HG02981 (cell line): Measurements from ENCODE around the gene DUSP22.
A peak's percentile ranks its signal among the peaks of the same experiment; 100 is the strongest.
"Not testable (repeated sequence)": the region's sequence is repeated elsewhere in the genome, so short reads cannot be mapped to it uniquely, and the experiment has no call there.

ENCODE experiments used
- ATAC-seq: cut with Tn5 transposase; IDR thresholded peaks from one replicate; pipeline ENCODE4 v1.9.1; 2021; ENCODE audit warnings: mild to moderate bottlenecking, moderate library complexity; ENCODE audit not compliant: unreplicated experiment

Gene DUSP22, protein sequence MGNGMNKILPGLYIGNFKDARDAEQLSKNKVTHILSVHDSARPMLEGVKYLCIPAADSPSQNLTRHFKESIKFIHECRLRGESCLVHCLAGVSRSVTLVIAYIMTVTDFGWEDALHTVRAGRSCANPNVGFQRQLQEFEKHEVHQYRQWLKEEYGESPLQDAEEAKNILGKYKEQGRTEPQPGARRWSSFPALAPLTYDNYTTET

DNA sequence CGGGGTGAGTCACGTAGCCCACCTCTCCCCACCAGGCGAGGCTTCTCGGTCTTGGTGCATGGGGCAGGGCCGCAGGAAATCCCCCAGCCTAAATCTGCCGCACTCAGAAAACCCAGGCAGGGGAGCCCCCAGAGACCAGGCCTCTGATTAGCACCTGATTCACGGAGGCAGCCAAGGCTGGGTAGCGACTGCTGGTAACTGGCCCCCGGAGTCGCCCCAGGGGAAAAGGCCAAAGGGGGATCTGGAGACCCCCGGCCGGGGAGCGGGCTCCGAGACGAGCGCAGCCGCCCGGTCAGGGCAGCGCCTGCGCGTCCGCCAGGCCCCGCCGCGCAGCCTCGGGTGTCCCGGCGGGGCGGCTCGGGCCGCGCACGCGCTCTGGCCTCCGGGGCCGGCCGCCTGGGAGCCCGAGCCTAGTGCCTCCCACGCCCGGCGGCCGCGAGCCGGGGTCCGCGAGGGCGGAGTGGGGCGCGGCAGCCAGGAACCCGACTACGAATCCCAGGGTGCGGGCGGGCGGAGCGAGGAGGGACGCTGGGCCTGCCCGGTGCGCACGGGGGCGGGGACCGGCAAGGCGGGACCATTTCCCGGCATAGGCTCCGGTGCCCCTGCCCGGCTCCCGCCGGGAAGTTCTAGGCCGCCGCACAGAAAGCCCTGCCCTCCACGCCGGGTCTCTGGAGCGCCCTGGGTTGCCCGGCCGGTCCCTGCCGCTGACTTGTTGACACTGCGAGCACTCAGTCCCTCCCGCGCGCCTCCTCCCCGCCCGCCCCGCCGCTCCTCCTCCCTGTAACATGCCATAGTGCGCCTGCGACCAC, at the start of gene DUSP22:
Gene DUSP22 (plus strand): TSS at position 791 of the 809 bp plus-strand sequence. CDS start 53 bp downstream, outside the sequence.
- ATAC-seq: peak; percentile 34

DNA sequence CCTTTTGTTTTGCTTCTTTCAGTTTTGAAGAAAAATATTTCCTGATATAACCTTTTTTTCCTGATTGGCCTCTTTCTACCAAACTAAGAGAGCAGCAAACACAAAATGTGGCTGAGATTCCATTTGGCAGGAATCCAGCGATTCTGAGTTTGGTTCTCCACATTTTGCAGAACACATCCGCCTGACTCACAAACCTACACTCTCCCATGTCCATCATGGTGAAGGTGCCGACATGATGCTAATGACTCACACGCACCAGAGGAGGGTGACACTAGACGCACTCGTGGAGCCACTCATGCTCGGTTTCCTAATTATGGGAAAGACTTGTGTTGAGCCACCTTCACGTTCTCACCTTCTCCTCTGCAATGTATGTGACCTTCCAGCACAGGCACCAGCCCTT, 45.9 kb upstream of the DUSP22 start:
- ATAC-seq: no peak

DNA sequence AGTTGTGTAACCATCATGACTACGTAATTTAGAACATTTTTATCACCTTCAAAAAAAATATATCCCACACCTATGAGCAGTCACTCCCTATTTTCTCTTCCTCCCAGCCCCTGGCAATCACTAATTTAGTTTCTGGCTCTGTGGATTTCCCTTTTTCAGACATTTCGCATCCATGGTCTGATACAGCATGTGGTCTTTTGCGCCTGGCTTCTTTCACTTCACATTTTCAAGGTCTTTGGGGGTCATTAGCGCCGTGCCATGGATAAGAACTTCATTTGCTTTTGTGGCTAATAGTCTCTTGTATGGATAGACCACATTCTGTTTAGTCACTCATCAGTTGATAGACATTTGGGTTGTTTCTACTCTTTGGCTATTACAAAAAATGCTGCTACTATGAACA, 44.9 kb upstream of the DUSP22 start:
- no peak for ATAC-seq

DNA sequence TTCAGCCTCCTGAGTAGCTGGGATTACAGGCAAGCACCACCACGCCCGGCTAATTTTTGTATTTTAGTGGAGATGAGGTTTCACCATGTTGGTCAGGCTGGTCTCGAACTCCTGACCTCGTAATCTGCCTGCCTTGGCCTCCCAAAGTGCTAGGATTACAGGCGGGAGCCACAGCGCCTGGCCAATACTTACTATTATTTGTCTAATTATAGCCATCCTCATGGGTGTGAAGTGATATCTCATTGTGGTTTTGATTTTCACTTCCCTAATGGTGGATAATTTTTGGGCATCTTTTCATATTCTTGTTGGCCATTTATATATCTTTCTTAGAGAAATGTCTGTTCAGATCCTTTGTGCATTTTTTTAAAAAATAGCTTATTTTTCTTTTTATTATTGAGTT, 44.2 kb upstream of the DUSP22 start:
- not testable (repeated sequence) for ATAC-seq

DNA sequence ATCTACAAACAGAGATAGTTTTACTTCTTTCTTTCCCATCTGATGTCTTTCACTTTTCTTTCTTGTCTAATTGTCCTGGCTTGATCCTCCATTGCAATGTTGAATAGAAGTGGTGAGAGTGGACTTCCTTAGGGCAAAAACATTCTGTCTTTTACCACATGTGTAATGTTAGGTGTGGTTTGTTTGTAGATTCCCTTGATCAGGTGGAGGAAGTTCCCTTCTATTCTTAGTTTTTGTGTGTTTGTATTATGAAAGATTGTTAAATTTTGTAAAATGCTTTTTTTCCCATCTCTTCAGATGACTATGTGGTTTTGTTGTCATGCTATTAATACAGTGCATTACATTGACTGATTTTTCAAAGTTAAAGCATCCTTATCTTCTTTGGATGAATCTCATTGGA, 41.6 kb upstream of the DUSP22 start:
- no peak for ATAC-seq

DNA sequence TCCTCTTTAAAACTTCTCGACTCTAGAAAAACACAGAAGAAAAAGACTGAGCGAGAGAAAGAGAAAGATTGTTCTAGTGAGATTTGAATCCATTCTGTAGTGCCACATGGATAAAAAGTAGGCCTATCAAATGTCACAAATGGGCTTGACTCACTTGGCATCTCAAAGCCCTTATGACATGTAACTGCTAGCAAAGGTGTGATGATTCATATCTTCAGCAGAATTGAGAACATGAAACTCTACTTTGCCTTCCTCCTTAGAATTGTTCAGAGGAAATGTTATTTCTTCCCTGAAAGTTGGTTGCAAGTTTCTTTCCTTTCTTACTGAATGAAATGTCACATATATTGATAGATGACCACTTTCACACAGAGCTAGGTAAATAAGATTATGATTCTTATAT, 40.4 kb upstream of the DUSP22 start:
- ATAC-seq: no peak

DNA sequence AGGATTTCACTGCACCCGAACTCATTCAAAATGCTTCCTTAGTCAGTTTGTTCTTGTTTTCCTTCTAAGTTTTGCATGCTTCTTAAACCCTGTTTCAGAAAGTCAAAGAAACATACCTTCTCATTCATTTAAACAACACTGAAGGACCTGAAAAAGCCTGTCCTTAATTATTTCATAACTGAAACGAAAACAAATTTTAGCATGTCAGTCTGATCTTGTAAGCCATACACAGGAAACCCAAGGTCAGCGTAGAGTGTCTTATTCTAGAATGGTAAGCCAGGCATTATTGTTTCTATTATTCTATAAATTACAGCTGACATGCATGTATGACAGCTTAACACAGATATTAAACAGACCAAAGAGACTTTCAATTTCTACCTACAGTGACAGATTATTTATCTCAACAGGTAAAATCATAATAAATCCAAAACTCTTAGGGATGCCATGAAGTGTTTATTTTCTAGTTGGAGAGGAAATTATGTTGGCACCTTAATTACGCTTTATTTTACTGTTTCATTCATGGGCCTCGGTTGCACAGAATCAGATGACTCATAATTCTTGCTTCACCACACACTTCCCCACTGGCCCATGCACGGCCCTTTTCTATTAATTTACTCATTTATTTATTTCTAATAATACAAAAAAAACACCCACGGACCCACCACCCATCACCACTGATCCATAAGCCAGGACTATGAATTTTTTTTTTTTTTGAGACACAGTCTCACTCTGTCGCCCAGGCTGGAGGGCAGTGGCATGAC, 39.3 kb upstream of the DUSP22 start:
- no peak for ATAC-seq

DNA sequence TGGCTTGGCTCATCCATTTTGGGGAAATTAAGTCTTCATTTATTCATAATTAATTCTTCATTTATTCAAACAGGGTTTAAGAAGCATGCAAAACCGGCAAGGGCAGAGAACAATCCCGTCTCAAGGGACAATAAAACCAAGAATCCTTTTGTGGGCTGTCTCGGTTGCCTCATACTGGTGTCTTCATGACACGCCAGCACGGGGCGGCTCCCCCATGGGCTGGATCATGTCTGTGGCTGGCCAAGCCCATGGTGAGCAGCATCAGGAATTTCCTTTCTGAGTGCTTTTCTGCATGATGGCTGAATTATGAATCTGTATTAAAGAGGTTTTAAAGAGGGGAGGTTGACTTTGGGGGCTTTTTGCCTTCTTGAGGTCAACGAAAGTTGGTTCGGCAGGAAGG, 38.3 kb upstream of the DUSP22 start:
- ATAC-seq: no peak

DNA sequence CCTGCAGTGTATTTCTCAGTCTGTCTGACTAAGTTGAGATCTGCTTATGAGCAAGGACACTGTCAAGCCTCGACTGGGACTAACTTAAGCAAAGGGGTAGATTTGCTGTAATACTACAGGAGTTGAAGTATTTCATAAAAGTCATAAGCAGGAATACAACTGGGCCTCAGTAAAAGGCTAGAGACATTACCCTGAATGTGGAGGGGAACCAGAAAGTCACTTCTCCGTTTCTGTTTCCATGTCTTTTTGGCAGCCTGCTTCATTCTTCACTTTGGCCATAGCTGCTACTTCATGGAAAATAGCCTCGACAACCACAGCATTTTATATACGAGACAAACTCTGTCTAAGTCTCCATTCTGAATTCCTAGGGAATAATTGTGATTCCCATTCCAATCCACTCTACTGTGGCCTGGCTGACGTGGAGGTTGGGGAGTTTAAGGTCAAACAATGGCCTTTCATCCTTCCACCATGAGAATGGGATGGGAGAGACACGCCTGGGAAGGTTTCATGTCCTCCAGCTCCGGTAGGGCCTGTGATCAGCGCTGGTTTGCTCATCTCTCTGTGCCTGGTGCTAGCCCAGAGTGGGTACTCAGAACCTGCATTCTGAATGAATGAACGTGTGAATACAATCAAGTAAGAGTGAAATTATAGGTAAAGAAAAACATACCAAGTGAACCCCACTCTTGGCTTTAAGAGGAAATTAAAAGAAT, 37.1 kb upstream of the DUSP22 start:
- ATAC-seq: no peak

DNA sequence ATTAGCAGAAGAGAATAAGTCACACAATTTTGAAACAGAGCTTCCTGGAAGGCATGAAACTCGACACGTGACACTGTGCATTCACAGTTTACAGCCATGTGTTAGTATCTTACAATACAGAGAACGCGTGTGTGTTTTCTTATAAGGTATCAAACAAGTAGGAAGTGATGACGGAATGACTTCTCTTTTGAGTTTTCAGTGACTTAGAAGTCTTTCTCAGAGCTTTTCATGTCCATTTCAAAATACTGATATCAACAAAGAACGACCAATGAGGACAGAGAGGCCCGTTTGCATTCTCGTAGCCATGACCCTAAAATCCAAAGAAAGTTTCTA, 36.6 kb upstream of the DUSP22 start:
- no peak for ATAC-seq

DNA sequence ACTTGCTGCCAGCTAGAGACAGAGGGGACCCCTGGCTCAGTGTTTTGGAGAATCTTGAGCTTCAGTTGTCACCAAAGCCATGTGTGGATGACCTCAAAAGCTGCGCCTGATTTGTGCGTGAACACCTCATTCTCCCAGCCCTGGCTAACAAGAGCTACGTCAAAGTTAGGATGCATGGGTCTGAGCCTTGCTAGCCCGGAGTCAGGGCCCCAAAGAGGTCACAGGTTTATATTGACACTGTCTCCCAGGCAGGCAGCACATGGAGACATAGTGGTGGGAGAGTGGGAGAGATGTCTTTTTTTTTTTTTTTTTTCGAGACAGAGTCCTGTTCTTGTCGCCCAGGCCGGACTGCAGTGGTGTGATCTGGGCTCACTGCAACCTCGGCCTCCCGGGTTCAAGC, 36.1 kb upstream of the DUSP22 start:
- no peak for ATAC-seq

DNA sequence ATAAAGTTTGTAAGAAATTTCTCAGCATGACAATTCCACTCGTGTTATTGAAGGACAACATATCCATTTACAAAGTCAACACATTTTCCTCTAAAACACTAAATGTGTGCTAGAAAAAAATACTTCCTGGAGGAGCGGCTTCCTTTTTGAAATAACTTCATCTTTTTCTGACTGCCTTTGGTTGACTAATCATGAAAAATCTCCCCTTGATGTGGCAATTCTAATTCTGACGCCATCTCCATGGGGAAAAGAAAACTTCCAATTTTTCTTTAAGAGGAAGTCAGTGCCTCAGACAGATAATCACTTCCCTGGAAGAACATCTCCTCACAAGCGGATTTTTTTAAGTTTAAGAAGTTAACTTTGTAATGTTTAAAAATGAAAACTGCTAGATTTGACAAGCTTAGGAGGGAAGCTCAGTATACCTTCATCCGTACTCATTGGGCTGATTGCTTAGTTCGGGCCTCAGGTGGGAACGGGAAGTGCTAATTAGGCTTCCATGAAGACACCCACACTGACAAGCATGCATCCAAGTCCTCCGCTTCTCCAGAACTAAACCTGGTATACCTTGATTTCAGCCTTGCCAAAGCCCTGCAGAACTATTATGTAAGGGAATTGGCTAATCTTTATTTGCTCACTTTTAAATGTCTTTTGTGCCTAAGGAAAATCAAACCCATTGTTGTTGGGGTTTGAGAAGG, 35.1 kb upstream of the DUSP22 start:
- ATAC-seq: no peak

DNA sequence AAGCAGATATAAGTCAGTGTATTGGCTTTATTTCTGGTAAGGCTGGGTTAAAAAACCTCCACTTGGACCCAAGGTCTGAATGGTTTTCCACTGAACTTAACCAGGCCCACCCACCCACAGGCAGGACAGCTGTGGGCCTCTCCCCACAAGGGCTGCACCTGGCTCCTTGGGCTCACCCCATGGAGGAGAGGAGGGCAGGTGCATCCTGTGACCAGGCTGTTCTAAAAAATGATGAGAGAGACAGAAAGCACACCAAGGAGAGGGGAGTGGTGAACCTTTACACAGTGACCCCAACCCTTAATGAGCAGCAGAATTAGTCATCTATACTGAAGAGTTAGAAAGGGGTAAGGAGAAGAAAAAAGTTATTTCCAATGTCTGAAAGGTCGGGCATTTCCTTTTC, 34.5 kb upstream of the DUSP22 start:
- ATAC-seq: peak; percentile 39

DNA sequence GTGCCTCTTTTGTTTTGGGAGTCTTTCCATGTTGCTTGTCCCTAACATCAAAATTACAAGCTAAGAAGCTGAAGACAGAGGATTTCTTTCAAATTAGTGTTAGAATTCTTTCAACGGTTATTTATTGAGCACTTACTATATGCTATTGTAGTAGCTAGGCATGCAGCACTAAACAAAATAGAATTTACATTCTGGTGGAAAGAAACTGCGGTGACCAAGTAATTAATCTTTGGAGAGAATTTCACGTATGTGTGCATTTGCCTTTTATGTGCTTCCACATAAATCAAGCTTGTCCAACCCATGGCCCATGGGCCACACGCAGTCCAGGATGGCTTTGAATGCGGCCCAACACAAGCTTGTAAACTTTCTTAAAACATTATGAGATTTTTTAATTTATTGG, 33.0 kb upstream of the DUSP22 start:
- no peak for ATAC-seq

DNA sequence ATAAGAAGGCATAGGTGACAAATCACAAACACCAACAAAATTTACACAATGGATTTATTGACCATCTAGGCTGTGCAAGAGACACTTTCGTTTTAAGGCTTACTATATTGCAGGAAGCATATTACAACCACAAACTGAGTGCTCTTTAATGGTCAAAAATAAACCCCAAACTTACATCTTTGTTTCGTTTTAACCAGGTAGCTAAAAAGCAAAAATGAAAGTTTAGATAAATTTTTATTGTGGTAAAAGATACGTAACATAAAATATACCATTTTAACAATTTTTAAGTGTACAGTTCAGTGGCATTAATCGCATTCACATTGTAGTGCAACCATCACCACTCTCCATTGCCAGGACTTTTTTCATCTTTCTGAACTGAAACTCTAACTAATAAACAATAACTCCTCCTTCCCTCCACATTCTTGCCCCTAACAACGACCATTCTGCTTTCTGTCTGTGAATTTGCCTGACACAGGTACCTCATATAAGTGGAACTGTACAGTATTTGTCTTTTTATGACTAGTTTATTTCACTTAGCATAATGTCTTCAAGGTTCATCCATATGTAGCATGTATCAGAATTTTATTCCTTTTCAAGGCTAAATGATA, 32.3 kb upstream of the DUSP22 start:
- peak; percentile 83 for ATAC-seq

DNA sequence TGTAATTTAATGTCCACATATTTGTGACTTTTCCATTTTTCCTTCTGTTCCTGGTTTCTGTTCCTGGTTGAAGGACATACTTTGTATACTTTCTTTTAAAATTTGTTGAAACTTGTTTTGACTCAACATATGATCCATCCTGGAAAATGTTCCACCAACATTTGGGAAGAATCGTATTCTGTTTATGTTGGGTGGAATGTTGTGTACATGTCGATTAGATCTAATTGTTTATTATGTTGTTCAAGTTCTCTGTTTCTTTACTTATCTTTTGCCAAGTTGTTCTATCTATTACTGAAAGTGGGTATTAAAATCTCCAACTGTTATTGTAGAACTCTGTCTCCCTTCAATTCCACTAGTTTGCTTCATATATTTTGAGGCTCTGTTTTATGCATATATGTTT, 27.7 kb upstream of the DUSP22 start:
- ATAC-seq: no peak

DNA sequence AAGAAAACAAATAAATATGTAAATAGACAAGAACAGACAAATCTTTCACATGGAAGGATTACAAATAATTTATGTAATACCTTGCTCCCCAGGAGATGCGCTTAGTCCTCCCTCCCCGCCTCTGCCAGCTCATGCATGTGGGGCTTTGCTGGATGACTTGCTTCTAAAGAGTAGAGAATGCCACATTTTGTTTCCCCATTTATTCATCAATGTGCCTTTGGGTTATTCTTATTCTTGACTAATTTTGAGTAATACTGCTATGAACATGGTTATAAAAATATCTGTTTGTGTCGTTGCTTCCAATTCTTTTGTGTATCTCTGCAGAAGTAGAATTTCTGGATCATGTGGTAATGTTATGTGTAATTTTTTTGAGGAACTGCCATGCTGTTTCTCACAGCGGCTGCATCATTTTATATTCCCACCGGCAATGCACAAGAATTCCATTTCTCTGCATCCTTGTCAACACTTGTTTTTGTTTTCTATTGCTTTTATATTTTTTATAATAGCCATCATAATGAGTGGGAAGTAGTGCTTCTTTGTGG, 23.8 kb upstream of the DUSP22 start:
- ATAC-seq: no peak

DNA sequence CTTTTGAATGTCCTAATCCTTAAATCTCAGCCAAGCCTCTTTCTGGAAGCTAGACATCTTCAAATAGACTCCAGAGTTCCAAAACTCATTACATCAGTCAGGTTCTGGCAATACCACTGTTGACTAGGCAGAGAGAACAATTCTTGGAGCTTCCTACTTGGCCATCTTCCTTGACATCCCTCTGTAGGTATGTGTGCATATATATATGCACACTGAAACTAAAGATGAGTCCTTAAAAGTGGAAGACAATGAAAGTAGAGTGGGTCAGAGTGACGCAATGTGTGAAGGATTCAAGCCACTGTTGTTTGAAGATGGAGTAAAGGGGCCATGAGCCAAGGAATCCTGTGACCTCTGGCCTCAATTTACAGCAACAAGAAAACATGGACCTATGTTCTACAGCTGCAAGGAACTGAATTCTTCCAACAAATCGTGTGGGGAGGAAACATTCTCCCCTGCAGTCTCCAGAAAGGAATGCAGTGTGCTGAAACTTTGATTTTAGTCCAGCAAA, 18.7 kb upstream of the DUSP22 start:
- no peak for ATAC-seq

DNA sequence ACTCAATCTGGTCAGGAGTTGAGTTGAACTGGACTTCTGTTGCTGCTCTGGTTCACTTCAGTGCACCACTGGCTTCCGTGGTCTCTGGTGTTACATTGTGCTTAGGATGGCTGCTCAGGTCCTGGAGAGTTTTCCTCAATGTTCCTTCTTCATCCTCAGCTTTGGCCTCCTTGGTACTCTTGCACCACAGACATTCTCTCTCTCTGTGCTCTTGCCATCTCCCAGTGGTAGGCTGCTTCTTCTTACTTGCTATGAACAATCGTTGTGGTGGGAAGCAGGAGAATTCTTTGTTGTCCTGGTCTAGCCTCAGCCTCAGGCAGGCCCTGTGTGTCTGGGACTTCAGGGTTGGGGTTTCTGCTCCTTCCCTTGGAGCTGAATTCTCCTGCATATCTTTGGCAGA, 14.5 kb upstream of the DUSP22 start:
- ATAC-seq: no peak

DNA sequence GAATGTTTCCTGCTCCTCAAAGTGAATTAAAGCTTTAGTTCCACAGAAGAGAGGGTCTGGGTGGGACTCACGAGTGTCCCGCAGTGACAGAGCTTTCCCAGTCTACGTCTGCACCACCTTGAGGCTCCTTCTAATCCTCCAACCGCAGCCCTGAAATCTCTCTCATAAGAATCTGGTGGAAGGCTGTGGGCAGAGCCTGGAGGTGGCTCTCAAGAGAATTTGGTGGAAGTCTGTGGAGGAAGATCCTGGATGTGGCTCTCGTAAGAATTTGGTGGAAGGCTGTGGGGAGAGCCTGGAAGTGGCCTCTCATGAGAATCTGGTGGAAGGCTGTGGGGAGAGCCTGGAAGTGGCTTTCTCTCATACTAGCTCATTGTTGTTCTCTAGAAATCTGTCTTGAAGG, 13.8 kb upstream of the DUSP22 start:
- ATAC-seq: no peak
